ENCODE measurements around the gene GDPD3.

The GDPD3 gene, protein sequence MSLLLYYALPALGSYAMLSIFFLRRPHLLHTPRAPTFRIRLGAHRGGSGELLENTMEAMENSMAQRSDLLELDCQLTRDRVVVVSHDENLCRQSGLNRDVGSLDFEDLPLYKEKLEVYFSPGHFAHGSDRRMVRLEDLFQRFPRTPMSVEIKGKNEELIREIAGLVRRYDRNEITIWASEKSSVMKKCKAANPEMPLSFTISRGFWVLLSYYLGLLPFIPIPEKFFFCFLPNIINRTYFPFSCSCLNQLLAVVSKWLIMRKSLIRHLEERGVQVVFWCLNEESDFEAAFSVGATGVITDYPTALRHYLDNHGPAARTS

DNA sequence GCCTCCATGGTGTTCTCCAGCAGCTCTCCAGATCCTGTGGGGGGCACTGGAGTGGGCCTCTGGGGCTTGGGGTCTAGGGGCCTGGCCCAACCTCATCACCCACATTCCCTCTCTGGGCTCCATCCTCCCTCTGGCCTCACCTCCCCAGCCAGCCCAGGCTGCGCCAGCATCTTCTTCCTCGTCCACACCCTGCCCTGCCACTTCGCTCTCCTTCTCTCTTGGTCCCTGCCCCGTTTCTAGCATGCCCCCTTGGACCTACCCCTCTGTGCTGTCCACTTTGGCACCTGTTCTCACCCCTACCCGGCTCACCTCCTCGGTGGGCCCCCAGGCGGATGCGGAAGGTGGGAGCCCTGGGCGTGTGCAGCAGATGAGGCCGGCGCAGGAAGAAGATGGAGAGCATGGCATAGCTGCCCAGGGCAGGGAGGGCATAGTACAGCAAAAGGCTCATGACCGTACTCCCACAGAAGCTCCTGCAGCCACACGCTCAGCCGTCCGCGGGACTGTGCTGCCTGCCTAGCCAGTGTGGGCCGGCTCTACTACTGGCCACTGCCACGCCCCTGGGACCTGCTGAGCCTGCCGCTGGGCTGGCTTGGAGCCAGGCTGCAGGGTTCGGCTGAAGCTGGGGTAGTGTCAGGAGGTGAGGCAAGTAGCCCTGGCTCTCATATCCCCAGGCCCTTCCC, at the start of gene GDPD3:
GDPD3 (minus strand) TSS at position 507 of the 680 bp plus-strand sequence; CDS start at position 448, 59 bp downstream.
- Histone ChIP-seq H3K9ac (ENCODE audit: low read depth, low read length) (no peak within 1 kb of the TSS), H3K9me3 (ENCODE audit: control insufficient read depth, insufficient read depth, low read length) (no peaks in the 10 kb centered on the region), H3K36me3 (ENCODE audit: insufficient read depth, low read length) (peaks cover 2% of the 10 kb centered on the region; the same call in 1 of the 2 replicates), H3K4me1 (ENCODE audit: insufficient read depth, low read length) (0 out of 2 replicates have a peak, but pooled peaks cover 3% of the 10 kb centered on the region)

DNA sequence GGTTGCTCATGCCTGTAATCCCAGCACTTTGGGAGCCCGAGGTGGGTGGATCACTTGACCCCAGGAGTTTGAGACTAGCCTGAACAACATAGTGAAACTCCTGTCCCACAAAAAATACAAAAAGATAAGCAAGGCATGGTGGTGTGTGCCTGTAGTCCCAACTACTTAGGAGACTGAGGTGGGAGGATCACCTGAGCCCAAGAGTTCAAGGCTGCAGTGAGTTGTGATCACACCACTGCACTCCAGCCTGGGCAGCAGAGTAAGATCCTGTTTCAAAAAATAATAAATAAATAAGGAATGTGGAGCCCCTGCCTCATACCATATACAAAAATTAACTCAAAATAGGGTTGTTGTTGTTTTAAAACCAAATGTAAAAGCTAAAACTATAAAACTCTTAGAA, 43.9 kb upstream of the GDPD3 start:
- no peaks in the 10 kb centered on the region for H3K36me3 ChIP-seq (ENCODE audit: insufficient read depth, low read length)
- H3K9me3 ChIP-seq (ENCODE audit: control insufficient read depth, insufficient read depth, low read length): no peaks in the 10 kb centered on the region
- H3K4me1 ChIP-seq (ENCODE audit: insufficient read depth, low read length): no peaks in the 10 kb centered on the region
- H3K9ac ChIP-seq (ENCODE audit: low read depth, low read length): no peak overlapping the region

DNA sequence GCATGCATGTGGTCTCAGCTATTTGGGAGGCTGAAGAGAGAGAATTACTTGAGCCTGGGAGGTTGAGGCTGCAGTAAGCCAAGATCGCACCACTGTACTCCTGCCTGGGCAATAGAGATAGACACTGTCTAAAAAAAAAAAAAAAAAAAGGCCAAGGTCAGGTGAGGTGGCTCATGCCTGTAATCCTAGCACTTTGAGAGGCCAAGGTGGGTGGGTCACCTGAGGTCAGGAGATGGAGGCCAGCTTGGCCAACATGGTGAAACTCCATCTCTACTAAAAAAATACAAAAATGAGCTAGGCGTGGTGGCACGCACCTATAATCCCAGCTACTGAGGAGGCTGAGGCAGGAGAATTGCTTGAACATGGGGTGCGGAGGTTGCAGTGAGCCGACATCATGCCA, 41.9 kb upstream of the GDPD3 start:
- H3K4me1 ChIP-seq (ENCODE audit: insufficient read depth, low read length): no peaks in the 10 kb centered on the region
- no peak overlapping the region for H3K9ac ChIP-seq (ENCODE audit: low read depth, low read length)
- H3K9me3 ChIP-seq (ENCODE audit: control insufficient read depth, insufficient read depth, low read length): no peaks in the 10 kb centered on the region
- no peaks in the 10 kb centered on the region for H3K36me3 ChIP-seq (ENCODE audit: insufficient read depth, low read length)

DNA sequence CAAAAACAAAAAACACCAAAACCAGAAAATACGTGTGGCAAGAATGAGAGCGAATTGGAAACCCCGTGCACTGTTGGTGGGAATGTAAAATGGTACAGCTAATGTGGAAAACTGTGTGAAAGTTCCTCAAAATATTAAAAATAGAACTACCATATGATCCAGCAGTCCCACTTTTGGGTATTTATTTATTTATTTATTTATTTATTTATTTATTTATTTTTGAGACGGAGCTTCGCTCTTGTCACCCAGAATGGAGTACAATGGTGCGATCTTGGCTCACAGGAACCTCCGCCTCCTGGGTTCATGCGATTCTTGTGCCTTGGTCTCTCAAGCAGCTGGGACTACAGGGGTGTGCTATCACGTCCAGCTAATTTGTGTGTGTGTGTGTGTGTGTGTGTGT, 39.2 kb upstream of the GDPD3 start:
- Histone ChIP-seq H3K36me3 (ENCODE audit: insufficient read depth, low read length) (no peaks in the 10 kb centered on the region), H3K9ac (ENCODE audit: low read depth, low read length) (no peak overlapping the region), H3K9me3 (ENCODE audit: control insufficient read depth, insufficient read depth, low read length) (peaks cover 9% of the 10 kb centered on the region), H3K4me1 (ENCODE audit: insufficient read depth, low read length) (no peaks in the 10 kb centered on the region)

DNA sequence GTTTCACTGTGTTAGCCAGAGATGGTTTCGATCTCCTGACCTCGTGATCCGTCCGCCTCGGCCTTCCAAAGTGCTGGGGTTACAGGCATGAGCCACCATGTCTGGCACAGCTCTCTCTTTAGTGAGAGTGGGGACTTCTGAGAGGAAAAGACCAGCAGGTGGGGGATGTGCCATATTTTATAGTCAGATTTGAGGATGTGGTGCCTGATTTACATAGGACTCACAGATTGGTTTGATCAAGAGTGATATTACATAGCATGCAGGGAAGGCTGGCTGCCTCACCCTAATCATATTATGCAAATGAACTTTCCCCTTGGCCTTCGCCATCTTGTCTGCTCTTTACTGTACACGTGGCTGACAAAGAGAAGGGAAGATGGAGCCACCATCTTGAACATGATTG, 37.8 kb upstream of the GDPD3 start:
- peaks cover 9% of the 10 kb centered on the region for H3K9me3 ChIP-seq (ENCODE audit: control insufficient read depth, insufficient read depth, low read length)
- no peaks in the 10 kb centered on the region for H3K36me3 ChIP-seq (ENCODE audit: insufficient read depth, low read length)
- H3K9ac ChIP-seq (ENCODE audit: low read depth, low read length): no peak overlapping the region
- no peaks in the 10 kb centered on the region for H3K4me1 ChIP-seq (ENCODE audit: insufficient read depth, low read length)

DNA sequence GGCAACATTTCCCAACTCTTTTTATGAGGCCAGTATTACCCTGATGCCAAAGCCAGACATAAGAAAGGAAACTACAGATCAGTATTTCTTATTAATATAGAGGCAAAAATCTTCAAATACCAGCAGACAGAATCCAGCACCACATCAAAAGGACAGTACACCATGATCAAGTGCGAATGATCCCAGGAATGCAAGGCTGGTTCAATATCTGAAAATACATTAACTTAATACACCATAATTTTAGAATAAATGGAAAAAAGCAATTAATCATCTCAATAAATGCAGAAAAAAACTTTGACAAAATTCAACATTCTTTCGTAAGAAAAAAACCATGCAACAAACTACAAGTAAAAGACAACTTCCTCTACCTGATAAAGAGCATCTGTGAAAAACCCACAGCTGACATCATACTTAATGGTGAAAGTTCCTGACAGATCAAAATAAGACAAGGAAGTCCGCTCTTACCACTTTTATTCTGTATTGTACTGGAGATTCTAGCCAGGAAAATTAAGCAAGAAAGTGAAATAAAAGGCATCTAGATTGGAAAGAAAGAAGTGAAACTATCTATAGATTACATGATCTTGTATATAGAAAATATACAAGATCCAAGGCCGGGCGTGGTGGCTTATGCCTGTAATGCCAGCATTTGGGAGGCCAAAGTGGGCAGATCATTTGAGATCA, 36.1 kb upstream of the GDPD3 start:
- H3K36me3 ChIP-seq (ENCODE audit: insufficient read depth, low read length): no peaks in the 10 kb centered on the region
- peaks cover 9% of the 10 kb centered on the region for H3K9me3 ChIP-seq (ENCODE audit: control insufficient read depth, insufficient read depth, low read length)
- H3K4me1 ChIP-seq (ENCODE audit: insufficient read depth, low read length): no peaks in the 10 kb centered on the region
- H3K9ac ChIP-seq (ENCODE audit: low read depth, low read length): no peak overlapping the region

DNA sequence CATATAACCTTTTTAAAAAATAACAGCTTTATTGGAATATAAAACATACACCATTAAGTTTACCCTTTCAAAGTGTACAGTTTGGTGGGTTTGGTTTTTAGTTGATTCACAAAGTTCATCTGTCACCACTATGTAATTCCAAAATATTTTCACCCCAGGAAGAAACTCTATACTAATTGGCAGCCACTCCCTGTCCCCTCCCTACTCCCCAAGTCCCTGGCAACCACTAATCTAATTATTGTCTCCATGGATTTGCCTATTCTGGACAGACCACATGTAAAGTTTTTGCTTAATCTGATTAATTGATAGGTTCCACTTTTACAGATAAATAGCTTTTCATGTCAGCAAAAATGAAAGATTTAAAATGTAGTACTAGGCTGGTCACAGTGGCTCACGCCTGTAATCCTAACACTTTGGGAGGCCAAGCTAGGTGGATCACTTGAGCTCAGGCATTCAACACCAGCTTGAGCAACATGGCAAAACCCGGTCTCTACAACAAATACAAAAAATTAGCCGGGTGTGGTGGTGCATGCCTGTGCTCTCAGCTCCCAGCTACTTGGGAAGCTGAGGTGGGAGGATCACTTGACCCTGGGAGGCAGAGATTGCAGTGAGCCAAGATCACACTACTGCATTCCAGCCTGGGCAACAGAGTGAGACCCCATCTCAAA, 34.6 kb upstream of the GDPD3 start:
- H3K4me1 ChIP-seq (ENCODE audit: insufficient read depth, low read length): no peaks in the 10 kb centered on the region
- H3K36me3 ChIP-seq (ENCODE audit: insufficient read depth, low read length): no peaks in the 10 kb centered on the region
- peaks cover 9% of the 10 kb centered on the region for H3K9me3 ChIP-seq (ENCODE audit: control insufficient read depth, insufficient read depth, low read length)
- H3K9ac ChIP-seq (ENCODE audit: low read depth, low read length): no peak overlapping the region

DNA sequence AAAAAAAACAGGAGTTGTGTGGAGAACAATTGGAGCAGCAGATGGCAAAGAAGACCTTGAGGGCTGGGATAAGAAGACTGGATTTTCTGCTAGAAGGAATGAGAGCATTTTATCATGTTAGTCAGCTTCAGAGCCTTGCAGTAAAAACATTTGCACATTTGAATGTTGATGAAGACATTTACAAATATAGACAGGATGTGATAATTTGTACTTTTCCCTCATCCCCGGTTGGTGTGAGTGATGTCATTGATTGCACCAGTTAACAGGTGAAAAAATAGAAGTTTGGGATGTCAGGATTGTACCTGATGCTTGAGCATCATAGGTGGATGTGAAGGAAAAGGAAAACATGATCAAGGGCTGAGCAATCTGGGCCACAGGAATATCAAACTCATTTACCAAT, 32.3 kb upstream of the GDPD3 start:
- Histone ChIP-seq H3K9ac (ENCODE audit: low read depth, low read length) (no peak overlapping the region), H3K36me3 (ENCODE audit: insufficient read depth, low read length) (no peaks in the 10 kb centered on the region), H3K9me3 (ENCODE audit: control insufficient read depth, insufficient read depth, low read length) (peaks cover 9% of the 10 kb centered on the region), H3K4me1 (ENCODE audit: insufficient read depth, low read length) (no peaks in the 10 kb centered on the region)

DNA sequence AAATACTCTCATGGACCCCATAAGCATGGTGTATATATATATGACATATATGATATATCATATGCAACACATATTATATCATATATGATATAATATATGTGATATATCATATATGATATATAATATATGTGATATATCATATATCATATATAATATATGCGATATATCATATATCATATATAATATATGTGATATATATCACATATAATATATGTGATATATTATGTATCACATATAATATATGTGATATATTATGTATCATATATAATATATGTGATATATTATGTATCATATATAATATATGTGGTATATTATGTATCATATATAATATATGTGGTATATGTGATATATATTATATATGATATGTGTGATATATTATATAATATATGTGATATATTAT, 31.6 kb upstream of the GDPD3 start:
- no peak overlapping the region for H3K9ac ChIP-seq (ENCODE audit: low read depth, low read length)
- no peaks in the 10 kb centered on the region for H3K36me3 ChIP-seq (ENCODE audit: insufficient read depth, low read length)

DNA sequence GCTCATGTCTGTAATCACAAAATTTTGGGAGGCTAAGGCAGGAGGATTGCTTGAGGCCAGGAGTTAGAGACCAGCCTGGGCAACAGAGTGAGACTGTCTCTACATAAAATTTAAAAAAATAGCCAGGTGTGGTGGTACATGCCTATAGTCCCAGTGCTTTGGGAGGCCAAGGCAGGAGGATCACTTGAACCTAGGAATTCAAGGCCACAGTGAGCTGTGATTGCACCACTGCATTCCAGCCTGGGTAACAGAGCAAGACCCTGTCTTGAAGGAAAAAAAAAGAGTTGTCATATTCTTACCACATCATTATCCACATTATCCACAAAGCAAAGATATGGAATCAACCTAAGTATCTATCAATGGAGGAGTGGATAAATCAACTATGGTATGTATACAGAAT, 30.7 kb upstream of the GDPD3 start:
- H3K4me1 ChIP-seq (ENCODE audit: insufficient read depth, low read length): no peaks in the 10 kb centered on the region
- H3K9ac ChIP-seq (ENCODE audit: low read depth, low read length): no peak overlapping the region
- H3K36me3 ChIP-seq (ENCODE audit: insufficient read depth, low read length): no peaks in the 10 kb centered on the region
- peaks cover 1% of the 10 kb centered on the region for H3K9me3 ChIP-seq (ENCODE audit: control insufficient read depth, insufficient read depth, low read length)

More for the DNA sequence above, 31.6 kb upstream of the GDPD3 start:
- peaks cover 9% of the 10 kb centered on the region for H3K9me3 ChIP-seq (ENCODE audit: control insufficient read depth, insufficient read depth, low read length)
- no peaks in the 10 kb centered on the region for H3K4me1 ChIP-seq (ENCODE audit: insufficient read depth, low read length)

DNA sequence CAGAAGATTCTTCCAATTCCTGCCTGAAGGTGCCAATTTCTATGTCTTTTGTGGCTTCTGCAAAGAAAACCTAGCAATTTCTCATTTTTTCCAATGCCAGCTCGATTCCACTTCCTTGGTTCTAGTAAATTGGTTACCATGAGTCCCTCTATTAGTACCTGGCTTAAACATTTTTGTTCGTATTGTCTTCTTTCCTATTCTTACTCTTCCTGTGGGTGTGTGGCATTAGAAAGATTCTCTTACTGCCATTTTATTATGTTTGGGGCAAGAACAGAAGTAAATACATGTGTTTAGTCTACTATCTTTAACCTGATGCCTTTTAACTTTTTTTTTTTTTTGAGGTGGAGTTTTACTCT, 30.0 kb upstream of the GDPD3 start:
- Histone ChIP-seq H3K4me1 (ENCODE audit: insufficient read depth, low read length) (no peaks in the 10 kb centered on the region), H3K36me3 (ENCODE audit: insufficient read depth, low read length) (no peaks in the 10 kb centered on the region), H3K9me3 (ENCODE audit: control insufficient read depth, insufficient read depth, low read length) (no peaks in the 10 kb centered on the region), H3K9ac (ENCODE audit: low read depth, low read length) (no peak overlapping the region)

DNA sequence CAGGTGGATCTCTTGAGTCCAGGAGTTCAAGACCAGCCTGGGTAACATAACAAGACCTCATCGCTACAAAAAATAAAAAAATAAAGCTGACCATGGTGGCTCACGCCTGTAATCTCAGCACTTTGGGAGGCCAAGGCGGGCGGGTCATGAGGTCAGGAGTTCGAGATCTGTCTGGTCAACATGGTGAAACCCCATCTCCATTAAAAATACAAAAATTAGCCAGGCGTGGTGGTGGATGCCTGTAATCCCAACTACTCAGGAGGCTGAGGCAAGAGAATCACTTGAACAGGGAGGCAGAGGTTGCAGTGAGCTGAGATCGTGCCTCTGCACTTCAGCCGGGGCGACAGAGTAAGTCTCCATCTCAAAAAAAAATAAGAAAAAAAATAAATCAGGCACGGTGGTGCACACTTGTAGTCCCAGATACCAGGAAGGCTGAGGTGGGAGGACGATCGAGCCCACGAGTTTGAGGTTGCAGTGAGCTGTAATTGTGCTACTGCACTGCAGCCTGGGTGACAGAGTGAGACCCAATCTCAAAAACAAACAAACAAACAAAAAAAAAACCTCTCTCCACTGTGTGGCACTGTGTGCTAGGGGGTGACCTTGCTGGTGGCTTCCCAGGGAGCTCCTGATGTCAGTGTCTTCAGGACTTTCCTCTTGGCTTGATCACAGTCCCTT, 29.5 kb upstream of the GDPD3 start:
- Histone ChIP-seq H3K9me3 (ENCODE audit: control insufficient read depth, insufficient read depth, low read length) (no peaks in the 10 kb centered on the region), H3K9ac (ENCODE audit: low read depth, low read length) (no peak overlapping the region), H3K36me3 (ENCODE audit: insufficient read depth, low read length) (no peaks in the 10 kb centered on the region), H3K4me1 (ENCODE audit: insufficient read depth, low read length) (no peaks in the 10 kb centered on the region)

DNA sequence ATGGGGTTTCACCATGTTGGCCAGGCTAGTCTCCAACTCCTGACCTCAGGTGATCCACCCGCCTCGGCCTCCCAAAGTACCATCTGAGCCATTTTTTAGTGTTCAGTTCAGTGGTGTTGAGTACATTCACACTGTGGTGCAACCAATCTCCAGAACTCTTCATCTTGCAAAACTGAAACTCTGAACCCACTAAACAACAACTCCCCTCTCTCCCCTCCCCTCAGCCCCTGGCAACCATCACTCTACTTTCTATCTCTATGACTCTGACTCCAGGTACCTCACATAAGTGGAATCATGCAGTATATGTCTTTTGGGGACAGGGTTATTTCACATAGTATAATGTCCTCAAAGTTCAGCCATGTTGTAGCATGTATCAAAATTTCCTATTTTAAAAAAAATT, 28.4 kb upstream of the GDPD3 start:
- no peaks in the 10 kb centered on the region for H3K9me3 ChIP-seq (ENCODE audit: control insufficient read depth, insufficient read depth, low read length)
- no peak overlapping the region for H3K9ac ChIP-seq (ENCODE audit: low read depth, low read length)
- no peaks in the 10 kb centered on the region for H3K4me1 ChIP-seq (ENCODE audit: insufficient read depth, low read length)
- H3K36me3 ChIP-seq (ENCODE audit: insufficient read depth, low read length): no peaks in the 10 kb centered on the region
